Measurements from ENCODE around the gene ENHO. TPM values are rescaled to one million over a fixed set of nuclear protein-coding genes. Genes with fewer than 3 reads are reported as not detected.

Gene ENHO
- total RNA-seq, 2 experiments from 2014 or later: 0.19 to 0.27 TPM

GRCh38 chr9:34501372-34501771, 21.4 kb downstream of the ENHO start:
- DNase-seq: no peak
- CTCF ChIA-PET: interaction anchor here (0.7 to 6.9 kb wide), 23 partner anchors 10 to 169 kb away, joined by 3 to 77 read pairs (median 4); no protein-coding TSS in a partner anchor
- peaks cover 13% of the 10 kb centered on the region for H3K4me1 Mint-ChIP-seq (ENCODE audit: low read depth)
- intact Hi-C loops (cut with micrococcal nuclease): loop anchor here (2.0 to 5.0 kb wide), 3 partner anchors 21 to 169 kb away; partner anchors contain the start of gene ENHO
- H3K9me3 Mint-ChIP-seq: no peaks in the 10 kb centered on the region
- H3K4me3 Mint-ChIP-seq: no peak overlapping the region
- no peak overlapping the region for H3K27ac Mint-ChIP-seq
- no peaks in the 10 kb centered on the region for H3K36me3 Mint-ChIP-seq (ENCODE audit: low read depth)
- H3K27me3 Mint-ChIP-seq (ENCODE audit: low read depth): peaks cover 7% of the 10 kb centered on the region

GRCh38 chr9:34500623-34501267, 22.0 kb downstream of the ENHO start:
- CTCF ChIA-PET: interaction anchor here (0.7 to 6.9 kb wide), 29 partner anchors 9 to 208 kb away, joined by 3 to 77 read pairs (median 4); no protein-coding TSS in a partner anchor
- H3K4me3 Mint-ChIP-seq: no peak overlapping the region
- peaks cover 7% of the 10 kb centered on the region for H3K27me3 Mint-ChIP-seq (ENCODE audit: low read depth)
- intact Hi-C loops (cut with micrococcal nuclease): loop anchor here (1.0 to 5.0 kb wide), 8 partner anchors 22 to 168 kb away; partner anchors contain the start of genes DNAI1, ENHO and FAM219A
- peak; percentile 91 for DNase-seq
- no peaks in the 10 kb centered on the region for H3K36me3 Mint-ChIP-seq (ENCODE audit: low read depth)
- no peaks in the 10 kb centered on the region for H3K9me3 Mint-ChIP-seq
- no peak overlapping the region for H3K27ac Mint-ChIP-seq
- peaks cover 13% of the 10 kb centered on the region for H3K4me1 Mint-ChIP-seq (ENCODE audit: low read depth)

GRCh38 chr9:34499076-34499475, 23.7 kb downstream of the ENHO start:
- Mint-ChIP-seq H3K27ac (no peak overlapping the region), H3K4me1 (ENCODE audit: low read depth) (peaks cover 13% of the 10 kb centered on the region), H3K27me3 (ENCODE audit: low read depth) (peaks cover 7% of the 10 kb centered on the region), H3K9me3 (no peaks in the 10 kb centered on the region), H3K4me3 (no peak overlapping the region), H3K36me3 (ENCODE audit: low read depth) (no peaks in the 10 kb centered on the region)
- intact Hi-C loops (cut with micrococcal nuclease): no loop called here
- DNase-seq: no peak
- CTCF ChIA-PET: interaction anchor here (1.0 to 3.5 kb wide), 4 partner anchors 63 to 95 kb away, joined by 4 to 19 read pairs (median 12); no protein-coding TSS in a partner anchor

DNA sequence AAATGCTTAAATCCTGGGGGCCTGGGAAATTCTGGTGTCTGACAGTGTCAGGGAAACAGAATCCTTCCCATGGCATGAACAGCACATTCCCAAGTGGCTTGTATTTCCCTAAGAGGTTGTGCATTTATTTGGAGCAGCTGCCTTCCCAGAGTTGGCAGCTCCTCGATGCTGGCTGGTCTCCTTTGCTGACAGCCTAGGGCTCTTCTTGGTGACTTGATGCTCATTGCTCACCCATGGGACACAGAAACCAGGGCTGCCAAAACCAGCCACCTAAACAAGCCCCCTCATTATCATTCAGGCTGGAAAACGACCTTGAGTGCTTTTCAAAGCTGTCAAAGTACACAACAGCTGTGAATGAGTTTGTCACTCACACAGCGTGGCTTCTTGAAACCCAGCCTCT, 24.2 kb downstream of the ENHO start:
- peaks cover 9% of the 10 kb centered on the region for H3K27me3 Mint-ChIP-seq (ENCODE audit: low read depth)
- no peak for DNase-seq
- CTCF ChIA-PET: interaction anchor here (1.0 to 3.5 kb wide), 4 partner anchors 60 to 95 kb away, joined by 4 to 19 read pairs (median 8); no protein-coding TSS in a partner anchor
- peaks cover 13% of the 10 kb centered on the region for H3K4me1 Mint-ChIP-seq (ENCODE audit: low read depth)
- no peaks in the 10 kb centered on the region for H3K36me3 Mint-ChIP-seq (ENCODE audit: low read depth)
- no peak overlapping the region for H3K4me3 Mint-ChIP-seq
- no peak overlapping the region for H3K27ac Mint-ChIP-seq
- no peaks in the 10 kb centered on the region for H3K9me3 Mint-ChIP-seq
- intact Hi-C loops (cut with micrococcal nuclease): no loop called here

GRCh38 chr9:34496149-34496712, 26.6 kb downstream of the ENHO start:
- no peak overlapping the region for H3K4me3 Mint-ChIP-seq
- H3K4me1 Mint-ChIP-seq (ENCODE audit: low read depth): peaks cover 13% of the 10 kb centered on the region
- peaks cover 12% of the 10 kb centered on the region for H3K27me3 Mint-ChIP-seq (ENCODE audit: low read depth)
- intact Hi-C loops (cut with micrococcal nuclease): no loop called here
- no peaks in the 10 kb centered on the region for H3K36me3 Mint-ChIP-seq (ENCODE audit: low read depth)
- DNase-seq: no peak
- no peak overlapping the region for H3K27ac Mint-ChIP-seq
- H3K9me3 Mint-ChIP-seq: no peaks in the 10 kb centered on the region
- CTCF ChIA-PET: interaction anchor here (0.7 to 3.5 kb wide), 5 partner anchors 10 to 92 kb away, joined by 3 to 19 read pairs (median 4); no protein-coding TSS in a partner anchor

GRCh38 chr9:34493972-34494535, 28.7 kb downstream of the ENHO start:
- no peaks in the 10 kb centered on the region for H3K9me3 Mint-ChIP-seq
- no peaks in the 10 kb centered on the region for H3K4me1 Mint-ChIP-seq (ENCODE audit: low read depth)
- intact Hi-C loops (cut with micrococcal nuclease): no loop called here
- H3K27ac Mint-ChIP-seq: no peak overlapping the region
- H3K27me3 Mint-ChIP-seq (ENCODE audit: low read depth): peaks cover 9% of the 10 kb centered on the region
- H3K4me3 Mint-ChIP-seq: no peak overlapping the region
- H3K36me3 Mint-ChIP-seq (ENCODE audit: low read depth): no peaks in the 10 kb centered on the region
- DNase-seq: peak; percentile 57
- CTCF ChIA-PET: interaction anchor here (0.6 to 1.5 kb wide), 2 partner anchors 18 to 90 kb away, joined by 3 to 5 read pairs; no protein-coding TSS in a partner anchor

GRCh38 chr9:34492051-34492450, 30.7 kb downstream of the ENHO start:
- intact Hi-C loops (cut with micrococcal nuclease): no loop called here
- DNase-seq: no peak
- H3K36me3 Mint-ChIP-seq (ENCODE audit: low read depth): no peaks in the 10 kb centered on the region

DNA sequence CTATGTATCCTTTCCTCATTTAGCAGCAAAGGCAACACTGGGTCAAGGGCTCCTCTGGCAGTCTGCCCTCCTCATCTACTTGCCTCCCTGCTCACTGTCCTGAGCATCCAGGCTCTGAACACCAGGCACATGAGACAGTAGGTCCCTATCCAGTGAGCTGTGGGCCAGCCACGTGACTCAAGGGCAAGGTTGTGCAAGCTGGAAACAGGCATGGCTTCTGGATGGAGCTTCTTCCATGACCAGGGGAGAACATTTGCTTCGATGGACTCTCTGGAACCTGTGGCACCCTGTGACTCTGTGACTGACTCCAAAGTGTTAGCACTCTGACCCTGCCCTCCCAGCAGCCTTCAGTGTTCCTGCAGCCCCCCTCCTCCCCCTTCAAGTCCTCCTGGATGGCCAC, 31.2 kb downstream of the ENHO start:
- Mint-ChIP-seq H3K27ac (no peak overlapping the region), H3K4me1 (ENCODE audit: low read depth) (no peaks in the 10 kb centered on the region), H3K9me3 (no peaks in the 10 kb centered on the region), H3K4me3 (no peak overlapping the region), H3K36me3 (ENCODE audit: low read depth) (no peaks in the 10 kb centered on the region), H3K27me3 (ENCODE audit: low read depth) (peaks cover 13% of the 10 kb centered on the region)
- CTCF ChIA-PET: interaction anchor here (0.9 to 1.3 kb wide), 3 partner anchors 9 to 101 kb away, joined by 3 to 4 read pairs (median 4); no protein-coding TSS in a partner anchor
- DNase-seq: no peak
- intact Hi-C loops (cut with micrococcal nuclease): no loop called here

More at GRCh38 chr9:34492051-34492450, 30.7 kb downstream of the ENHO start:
- CTCF ChIA-PET: interaction anchor here (1.3 kb wide), 1 partner anchor 9 kb away, joined by 4 read pairs; no protein-coding TSS in a partner anchor
- Mint-ChIP-seq H3K4me3 (no peak overlapping the region), H3K27ac (no peak overlapping the region), H3K4me1 (ENCODE audit: low read depth) (no peaks in the 10 kb centered on the region), H3K27me3 (ENCODE audit: low read depth) (peaks cover 11% of the 10 kb centered on the region), H3K9me3 (no peaks in the 10 kb centered on the region)

DNA sequence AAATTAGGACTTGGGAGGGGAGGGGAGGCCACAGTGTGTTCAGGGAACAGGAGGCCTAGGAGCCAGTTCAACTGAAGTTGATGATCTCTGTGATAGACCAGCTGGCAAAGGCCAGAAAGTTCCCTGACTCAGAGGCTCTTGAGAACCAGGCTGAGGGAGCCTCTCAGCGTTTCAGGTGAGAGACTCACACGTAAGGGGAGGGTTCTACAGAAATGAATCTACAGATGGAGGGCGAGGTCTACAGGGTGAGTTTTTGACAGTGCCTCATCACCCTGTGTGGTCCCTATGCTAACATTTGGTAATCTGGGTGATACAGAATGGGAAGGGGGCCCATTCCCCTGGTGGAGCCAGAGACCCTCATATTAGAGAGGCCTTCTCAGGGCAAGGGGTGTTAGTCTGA, 32.0 kb downstream of the ENHO start:
- intact Hi-C loops (cut with micrococcal nuclease): no loop called here
- DNase-seq: no peak
- Mint-ChIP-seq H3K4me3 (no peak overlapping the region), H3K4me1 (ENCODE audit: low read depth) (no peaks in the 10 kb centered on the region), H3K27me3 (ENCODE audit: low read depth) (peaks cover 14% of the 10 kb centered on the region), H3K9me3 (no peaks in the 10 kb centered on the region), H3K36me3 (ENCODE audit: low read depth) (no peaks in the 10 kb centered on the region), H3K27ac (no peak overlapping the region)
- CTCF ChIA-PET: interaction anchor here (0.9 to 1.5 kb wide), 3 partner anchors 10 to 102 kb away, joined by 3 to 4 read pairs (median 4); no protein-coding TSS in a partner anchor

DNA sequence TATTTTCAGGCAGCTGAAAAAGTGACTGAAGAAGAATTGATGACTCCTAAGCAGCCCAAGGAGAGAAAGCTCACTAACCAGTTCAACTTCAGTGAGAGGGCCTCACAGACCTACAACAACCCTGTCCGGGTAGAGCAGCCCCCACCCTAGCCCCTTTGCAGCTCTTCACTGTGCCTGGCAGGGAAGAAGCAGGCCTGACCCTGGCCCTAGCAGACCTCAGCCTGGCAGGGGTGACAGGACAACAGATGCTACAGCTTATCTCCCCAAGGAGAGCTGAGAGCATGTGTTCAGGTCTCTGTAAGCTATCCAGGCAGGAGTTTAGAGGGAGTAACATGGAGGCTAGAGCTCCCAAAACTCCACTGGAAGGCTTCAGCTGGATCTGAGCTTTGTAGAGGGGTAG, 32.4 kb downstream of the ENHO start:
- CTCF ChIA-PET: interaction anchor here (0.6 to 1.5 kb wide), 6 partner anchors 11 to 1357 kb away, joined by 3 to 4 read pairs (median 4); no protein-coding TSS in a partner anchor
- Mint-ChIP-seq H3K4me1 (ENCODE audit: low read depth) (no peaks in the 10 kb centered on the region), H3K4me3 (no peak overlapping the region), H3K27ac (no peak overlapping the region), H3K9me3 (no peaks in the 10 kb centered on the region), H3K36me3 (ENCODE audit: low read depth) (no peaks in the 10 kb centered on the region), H3K27me3 (ENCODE audit: low read depth) (peaks cover 14% of the 10 kb centered on the region)
- no peak for DNase-seq
- intact Hi-C loops (cut with micrococcal nuclease): no loop called here

DNA sequence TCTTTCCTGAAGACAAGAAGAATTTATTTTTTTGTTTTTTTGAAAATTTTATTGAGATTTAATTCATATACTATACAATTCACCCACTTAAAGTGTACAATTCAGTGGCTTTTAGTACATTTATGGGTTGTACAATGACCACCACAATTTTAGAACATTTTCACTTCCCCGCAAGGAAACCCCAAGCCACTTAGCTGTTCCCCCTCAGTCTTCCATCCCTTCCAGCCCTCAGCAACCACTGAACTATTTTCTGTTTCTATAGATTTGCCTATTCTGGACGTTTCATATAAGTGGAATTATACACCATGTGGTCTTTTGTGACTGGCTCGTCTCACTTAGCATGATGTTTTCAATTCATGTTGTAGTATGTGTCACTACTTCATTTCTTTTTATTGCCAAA, 36.2 kb downstream of the ENHO start:
- CTCF ChIA-PET: no interaction called here
- peaks cover 12% of the 10 kb centered on the region for H3K27me3 Mint-ChIP-seq (ENCODE audit: low read depth)

DNA sequence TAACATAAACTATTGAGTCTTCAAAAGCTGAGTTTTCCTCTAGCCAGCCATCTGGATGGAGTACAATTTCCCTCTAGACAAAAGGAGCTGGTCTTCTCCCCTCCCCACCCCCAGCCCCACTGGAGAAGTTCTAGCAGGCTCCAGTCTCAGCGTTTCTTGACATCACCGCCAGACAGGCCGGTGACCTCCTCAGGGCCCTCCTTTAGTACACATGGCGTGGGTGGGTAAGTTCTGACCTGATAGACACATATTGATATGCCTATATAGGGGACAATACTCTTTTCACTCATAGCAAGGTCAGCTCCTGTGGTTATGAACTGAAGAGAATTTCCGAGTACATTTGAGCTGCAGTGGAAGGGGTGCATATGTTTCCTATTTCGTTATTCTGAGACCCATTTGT, 37.0 kb downstream of the ENHO start:
- Mint-ChIP-seq H3K27ac (no peak overlapping the region), H3K4me3 (no peak overlapping the region), H3K4me1 (ENCODE audit: low read depth) (no peaks in the 10 kb centered on the region), H3K27me3 (ENCODE audit: low read depth) (peaks cover 7% of the 10 kb centered on the region), H3K36me3 (ENCODE audit: low read depth) (no peaks in the 10 kb centered on the region), H3K9me3 (no peaks in the 10 kb centered on the region)
- CTCF ChIA-PET: no interaction called here
- no peak for DNase-seq
- intact Hi-C loops (cut with micrococcal nuclease): no loop called here

More for the DNA sequence above, 36.2 kb downstream of the ENHO start:
- no peak overlapping the region for H3K4me3 Mint-ChIP-seq
- no peak for DNase-seq
- H3K27ac Mint-ChIP-seq: no peak overlapping the region
- no peaks in the 10 kb centered on the region for H3K36me3 Mint-ChIP-seq (ENCODE audit: low read depth)
- intact Hi-C loops (cut with micrococcal nuclease): no loop called here
- no peaks in the 10 kb centered on the region for H3K9me3 Mint-ChIP-seq
- H3K4me1 Mint-ChIP-seq (ENCODE audit: low read depth): no peaks in the 10 kb centered on the region
